Measurements from ENCODE around the gene TGFBR3. TPM values are rescaled to one million over a fixed set of nuclear protein-coding genes. Genes with fewer than 3 reads are reported as not detected.

The TGFBR3 gene
- total and polyA plus RNA-seq, 2 of the 13 experiments (the other 11 are each of a cell fraction or from before 2014, with no cell fraction given), result 76.5 to 195 TPM

DNA sequence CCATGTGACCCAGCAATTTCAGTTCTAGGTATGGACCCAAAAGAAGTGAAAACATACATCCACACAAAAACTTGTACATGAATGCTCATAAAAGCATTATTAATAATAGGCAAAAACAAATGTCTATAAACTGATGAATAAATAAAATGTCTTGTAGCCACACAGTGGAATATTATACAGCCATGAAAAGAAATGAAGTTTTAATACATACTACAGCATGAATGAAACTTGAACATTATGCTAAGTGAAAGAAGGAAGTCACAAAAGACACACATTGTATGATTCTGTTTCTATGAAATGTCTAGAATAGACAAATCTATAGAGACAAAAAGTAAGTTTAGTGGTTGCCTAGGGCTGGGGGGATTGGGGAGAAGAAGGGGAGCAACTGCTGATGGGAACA, 255.1 kb downstream of the TGFBR3 start (continued):
- TF ChIP-seq, protein P1, sequence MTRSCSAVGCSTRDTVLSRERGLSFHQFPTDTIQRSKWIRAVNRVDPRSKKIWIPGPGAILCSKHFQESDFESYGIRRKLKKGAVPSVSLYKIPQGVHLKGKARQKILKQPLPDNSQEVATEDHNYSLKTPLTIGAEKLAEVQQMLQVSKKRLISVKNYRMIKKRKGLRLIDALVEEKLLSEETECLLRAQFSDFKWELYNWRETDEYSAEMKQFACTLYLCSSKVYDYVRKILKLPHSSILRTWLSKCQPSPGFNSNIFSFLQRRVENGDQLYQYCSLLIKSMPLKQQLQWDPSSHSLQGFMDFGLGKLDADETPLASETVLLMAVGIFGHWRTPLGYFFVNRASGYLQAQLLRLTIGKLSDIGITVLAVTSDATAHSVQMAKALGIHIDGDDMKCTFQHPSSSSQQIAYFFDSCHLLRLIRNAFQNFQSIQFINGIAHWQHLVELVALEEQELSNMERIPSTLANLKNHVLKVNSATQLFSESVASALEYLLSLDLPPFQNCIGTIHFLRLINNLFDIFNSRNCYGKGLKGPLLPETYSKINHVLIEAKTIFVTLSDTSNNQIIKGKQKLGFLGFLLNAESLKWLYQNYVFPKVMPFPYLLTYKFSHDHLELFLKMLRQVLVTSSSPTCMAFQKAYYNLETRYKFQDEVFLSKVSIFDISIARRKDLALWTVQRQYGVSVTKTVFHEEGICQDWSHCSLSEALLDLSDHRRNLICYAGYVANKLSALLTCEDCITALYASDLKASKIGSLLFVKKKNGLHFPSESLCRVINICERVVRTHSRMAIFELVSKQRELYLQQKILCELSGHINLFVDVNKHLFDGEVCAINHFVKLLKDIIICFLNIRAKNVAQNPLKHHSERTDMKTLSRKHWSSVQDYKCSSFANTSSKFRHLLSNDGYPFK (CRISPR knock-in tag; IDR thresholded peaks at IDR 0.05; ENCODE audit: borderline replicate concordance), result no peak
- TF ChIP-seq ZBTB42 (CRISPR knock-in tag; IDR thresholded peaks at IDR 0.05), result no peak
- TF ChIP-seq ETV5 (CRISPR knock-in tag; IDR thresholded peaks at IDR 0.05; ENCODE audit: borderline replicate concordance), result no peak
- no peak for TF ChIP-seq NPAS2 (CRISPR knock-in tag; IDR thresholded peaks at IDR 0.05; ENCODE audit: borderline replicate concordance)
- TF ChIP-seq SMYD3 (CRISPR knock-in tag; IDR thresholded peaks at IDR 0.05), result no peak

Small RNA genes within 50 kb of the gene (small RNA-seq; reads per million reads assigned to genes)
- gene RN7SL653P (ENCODE audit: insufficient read depth in 2 of 3, insufficient read length in 3 of 3, low read depth in 2 of 3, low replicate concordance in 1 of 3), result 0 reads per million in 3 experiments

Other genes starting within 250 kb of the TGFBR3 start
- not detected in 2 replicates for gene BRDT, start 63.2 kb upstream of the TGFBR3 start, total RNA-seq (2016; rRNA removed; fragmentation: Illumina TruSeq; extraction: Trizol)
- gene BRDT, start 63.2 kb upstream of the TGFBR3 start, polyA plus RNA-seq (2011; rRNA removed), result not detected in 2 replicates
- not detected in 2 replicates for gene EPHX4, start 143.8 kb upstream of the TGFBR3 start, total RNA-seq (2016; rRNA removed; fragmentation: Illumina TruSeq; extraction: Trizol)
- not detected in 2 replicates for gene EPHX4, start 143.8 kb upstream of the TGFBR3 start, polyA plus RNA-seq (2011; rRNA removed)
- gene SETSIP, start 189.3 kb upstream of the TGFBR3 start, total RNA-seq (2016; rRNA removed; fragmentation: Illumina TruSeq; extraction: Trizol), result not detected in 2 replicates
- gene SETSIP, start 189.3 kb upstream of the TGFBR3 start, polyA plus RNA-seq (2011; rRNA removed), result 0.08 TPM in 1 of 2 replicates, not detected in the other
- 1.8 TPM in 2 replicates for gene BTBD8, start 194.2 kb upstream of the TGFBR3 start, total RNA-seq (2016; rRNA removed; fragmentation: Illumina TruSeq; extraction: Trizol)
- 0.35 and 0.41 TPM in 2 replicates for gene BTBD8, start 194.2 kb upstream of the TGFBR3 start, polyA plus RNA-seq (2011; rRNA removed)